Limb (tissue), 2 donors: ENCODE measurements around the gene PLXNA3.

Experiments used
- DNase-seq, 2 donors: peaks; one replicate each; pipeline ENCODE4 v3.0.0-alpha.2; 2016; ENCODE audit errors: extremely low spot score in 2 of 2

The PLXNA3 gene

GRCh38 chrX:154435171-154435733, 22.8 kb upstream of the PLXNA3 start:
- peak in 1 of 2 donors; percentile 13 for DNase-seq

GRCh38 chrX:154436374-154436982, 21.6 kb upstream of the PLXNA3 start:
- DNase-seq: peak in 1 of 2 donors; percentile 66

DNA sequence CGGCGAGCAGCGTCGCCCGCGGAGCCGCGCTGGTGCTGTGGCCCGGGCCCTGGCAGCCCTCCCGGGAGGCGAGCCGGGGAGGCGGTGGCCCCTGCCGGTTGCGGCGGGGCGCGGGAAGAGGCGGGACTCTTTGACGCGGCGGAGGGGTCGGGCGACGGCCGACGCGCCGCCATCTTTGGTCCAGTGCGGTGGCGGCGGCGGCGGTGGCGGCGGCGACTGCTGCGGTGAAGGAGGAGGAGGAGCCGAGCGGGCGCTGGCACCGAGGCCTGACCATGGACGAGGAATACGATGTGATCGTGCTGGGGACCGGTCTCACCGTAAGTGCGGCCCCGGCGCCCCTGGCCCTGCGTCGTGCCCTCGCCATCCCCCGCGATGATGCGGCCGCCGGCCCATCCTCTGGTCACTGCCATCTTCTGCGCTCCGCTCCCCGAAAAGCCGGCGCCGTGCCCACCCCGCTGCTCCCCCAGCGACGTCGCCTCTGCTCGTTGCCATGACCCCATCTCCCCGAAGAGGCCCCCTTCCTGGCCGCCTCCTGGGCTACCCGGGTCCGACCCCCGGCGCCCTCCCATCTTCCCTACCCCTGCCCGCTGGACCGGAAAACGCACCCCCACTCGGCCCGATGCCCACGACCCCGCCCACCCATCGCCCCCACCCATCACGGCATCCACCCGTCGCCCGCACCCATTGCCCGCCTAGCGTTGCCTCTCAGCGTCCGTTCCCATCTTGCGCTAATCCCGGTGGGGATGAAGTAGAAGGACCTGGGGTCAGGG, 20.9 kb upstream of the PLXNA3 start, which contains the start of gene GDI1:
TSS of gene GDI1 (plus strand) at position 172 of the 770 bp plus-strand sequence. CDS start at position 273, 101 bp downstream.
- peak in 1 of 2 donors; percentile 73 for DNase-seq

GRCh38 chrX:154437971-154438893, 19.8 kb upstream of the PLXNA3 start:
- DNase-seq: peak in 1 of 2 donors; percentile 18

GRCh38 chrX:154439841-154440240, 18.2 kb upstream of the PLXNA3 start:
- DNase-seq: no peak

DNA sequence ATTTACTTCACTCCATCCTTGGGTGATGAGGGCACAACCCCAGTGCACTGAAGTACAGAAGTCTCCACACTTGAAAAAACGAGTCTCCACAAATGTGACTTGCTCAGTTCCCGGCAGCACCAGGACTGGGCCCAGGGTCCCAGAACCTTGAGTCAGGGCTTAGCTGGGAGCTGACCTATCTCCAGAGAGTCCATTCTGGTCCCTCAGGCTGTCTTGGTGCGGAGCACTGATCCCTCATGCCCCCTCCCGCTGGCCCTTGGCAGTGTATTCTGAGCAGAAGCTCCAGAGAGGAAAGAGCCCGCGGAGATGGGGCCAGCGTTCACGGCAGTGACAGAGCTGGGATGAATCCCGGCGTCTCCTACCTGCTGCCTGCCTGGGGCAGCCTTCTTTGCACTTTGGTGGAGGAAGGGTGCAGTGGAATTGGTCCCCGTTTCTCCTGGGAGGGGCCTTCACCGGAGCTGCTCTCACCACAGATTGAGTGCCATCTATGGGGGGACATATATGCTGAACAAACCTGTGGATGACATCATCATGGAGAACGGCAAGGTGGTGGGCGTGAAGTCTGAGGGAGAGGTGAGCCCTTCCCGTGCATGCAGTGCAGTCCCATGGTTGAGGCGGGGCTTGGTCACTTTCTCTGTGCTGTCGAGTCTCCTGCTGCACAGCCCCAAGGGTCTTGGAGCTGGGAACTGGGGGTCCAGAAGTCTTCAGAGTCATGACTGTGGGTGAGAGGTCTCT, 17.3 kb upstream of the PLXNA3 start:
- DNase-seq: no peak

GRCh38 chrX:154441564-154441963, 16.5 kb upstream of the PLXNA3 start:
- DNase-seq: no peak

DNA sequence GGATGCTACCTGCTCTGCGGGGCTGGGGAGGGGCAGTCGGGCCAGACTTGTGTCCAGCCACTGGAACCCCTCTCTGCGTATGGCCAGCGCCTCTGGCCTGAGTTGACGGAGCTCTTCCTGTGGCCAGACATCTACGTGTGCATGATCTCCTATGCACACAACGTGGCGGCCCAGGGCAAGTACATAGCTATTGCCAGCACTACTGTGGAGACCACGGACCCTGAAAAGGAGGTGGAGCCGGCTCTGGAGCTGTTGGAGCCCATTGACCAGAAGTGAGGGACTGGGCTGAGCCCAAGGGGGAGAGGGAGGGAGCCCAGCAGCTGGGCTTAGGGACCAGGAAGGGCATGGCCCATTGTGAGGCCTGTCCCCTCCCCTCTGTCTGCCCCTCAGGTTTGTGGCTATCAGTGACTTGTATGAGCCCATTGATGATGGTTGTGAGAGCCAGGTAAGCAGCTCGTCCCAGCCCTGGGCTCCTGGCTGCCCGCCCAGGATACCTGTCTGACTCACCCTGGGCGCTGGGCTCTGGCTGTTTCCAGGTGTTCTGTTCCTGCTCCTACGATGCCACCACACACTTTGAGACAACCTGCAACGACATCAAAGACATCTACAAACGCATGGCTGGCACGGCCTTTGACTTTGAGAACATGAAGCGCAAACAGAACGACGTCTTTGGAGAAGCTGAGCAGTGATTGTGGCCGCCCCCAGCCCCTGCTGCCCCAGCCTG, 15.9 kb upstream of the PLXNA3 start:
- DNase-seq: no peak

DNA sequence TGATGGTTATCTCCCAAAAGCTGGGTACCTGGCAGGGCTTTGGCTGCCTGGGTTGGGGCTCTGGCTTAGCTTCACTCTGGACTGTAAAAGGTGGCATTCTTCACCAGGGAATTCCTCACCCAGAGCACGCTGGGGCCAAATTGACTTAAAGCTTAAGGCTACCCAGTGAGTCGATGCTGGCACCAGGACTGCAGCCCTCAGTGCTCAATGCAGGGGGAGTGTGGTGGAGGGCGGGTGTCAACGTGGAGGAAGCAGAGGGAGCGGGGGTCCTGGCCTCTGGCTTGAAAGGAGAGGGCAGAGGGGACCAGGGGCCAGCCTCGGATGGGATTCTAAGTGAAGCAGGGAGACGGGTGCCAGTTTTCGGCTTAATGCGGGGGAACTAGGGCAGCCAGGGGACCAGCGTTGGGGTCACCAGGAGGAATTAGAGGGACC, 14.6 kb upstream of the PLXNA3 start:
- no peak for DNase-seq

GRCh38 chrX:154443992-154444754, 13.9 kb upstream of the PLXNA3 start, which contains the start of gene FAM50A:
TSS of gene FAM50A (plus strand) at chrX:154444141. CDS start at chrX:154444236, 95 bp downstream.
- peak; percentile 67 to 82 for DNase-seq

DNA sequence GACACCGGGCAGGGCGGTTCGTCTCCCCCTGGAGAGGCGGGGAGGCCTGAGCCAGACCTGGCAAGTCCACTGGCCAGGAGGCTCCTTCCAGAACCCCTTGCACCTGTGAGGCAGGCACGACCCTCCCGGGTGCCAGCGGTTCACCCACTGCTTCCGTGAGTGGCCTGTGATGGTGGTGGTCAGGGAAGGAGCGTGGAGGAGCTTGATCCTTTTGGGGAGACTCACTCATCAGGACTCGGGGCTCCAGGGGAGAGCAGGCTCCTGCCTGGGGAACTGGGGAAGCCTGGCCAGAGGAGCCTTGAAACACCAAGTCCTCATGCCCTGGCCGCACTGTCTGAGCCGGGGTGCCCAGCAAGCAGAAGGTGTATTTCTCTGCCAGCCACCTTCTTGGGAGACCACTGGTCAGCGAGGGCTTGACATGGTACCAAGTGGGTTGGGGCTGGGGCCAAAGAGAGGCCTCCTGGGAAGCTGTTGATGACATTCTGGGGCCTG, 13.3 kb upstream of the PLXNA3 start:
- no peak for DNase-seq

- no peak for DNase-seq
Measured at GRCh38 chrX:154445776-154446175, 12.3 kb upstream of the PLXNA3 start.

GRCh38 chrX:154446430-154446829, 11.7 kb upstream of the PLXNA3 start:
- no peak for DNase-seq

GRCh38 chrX:154448484-154448883, 9.6 kb upstream of the PLXNA3 start:
- DNase-seq: no peak

- DNase-seq: no peak
Measured at GRCh38 chrX:154449618-154450017, 8.5 kb upstream of the PLXNA3 start.

DNA sequence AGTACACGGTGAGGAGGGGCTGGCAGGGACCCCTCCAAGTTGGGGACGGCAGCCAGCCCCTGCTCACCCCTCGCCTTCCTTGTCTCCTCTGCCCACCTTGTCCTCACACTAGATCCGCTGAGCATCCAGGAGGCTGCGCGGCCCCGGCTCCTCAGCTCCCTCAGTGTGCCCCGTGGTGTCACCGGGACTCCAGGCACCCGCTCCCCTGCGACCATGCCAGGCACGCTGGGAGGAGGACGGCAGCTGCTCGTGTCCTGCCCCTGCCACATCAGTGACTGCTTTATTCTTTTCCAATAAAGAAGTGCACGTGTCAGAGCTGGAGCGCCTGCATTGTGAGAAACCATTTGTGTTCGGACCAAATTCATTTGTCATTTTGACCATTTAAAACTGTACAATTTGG, 7.8 kb upstream of the PLXNA3 start:
- DNase-seq: no peak

DNA sequence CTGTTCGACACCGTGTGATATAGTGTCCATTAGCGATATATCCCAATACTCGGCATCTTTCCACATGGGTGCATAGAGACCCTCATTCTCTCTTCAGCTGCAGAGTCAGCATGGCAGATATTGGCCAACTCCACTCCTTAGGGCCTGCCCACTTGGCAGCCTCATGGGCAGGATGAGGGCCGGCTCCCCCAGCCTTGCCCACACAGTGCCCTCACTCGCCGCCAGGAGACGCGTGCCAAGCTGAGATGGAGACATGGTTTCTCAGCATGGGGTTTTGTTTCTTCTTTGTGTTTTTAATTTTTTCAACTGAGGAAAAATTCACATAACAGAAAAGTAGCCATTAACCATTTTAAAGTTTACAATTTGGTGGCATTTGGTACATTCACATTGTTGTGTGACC, 5.3 kb upstream of the PLXNA3 start:
- no peak for DNase-seq

DNA sequence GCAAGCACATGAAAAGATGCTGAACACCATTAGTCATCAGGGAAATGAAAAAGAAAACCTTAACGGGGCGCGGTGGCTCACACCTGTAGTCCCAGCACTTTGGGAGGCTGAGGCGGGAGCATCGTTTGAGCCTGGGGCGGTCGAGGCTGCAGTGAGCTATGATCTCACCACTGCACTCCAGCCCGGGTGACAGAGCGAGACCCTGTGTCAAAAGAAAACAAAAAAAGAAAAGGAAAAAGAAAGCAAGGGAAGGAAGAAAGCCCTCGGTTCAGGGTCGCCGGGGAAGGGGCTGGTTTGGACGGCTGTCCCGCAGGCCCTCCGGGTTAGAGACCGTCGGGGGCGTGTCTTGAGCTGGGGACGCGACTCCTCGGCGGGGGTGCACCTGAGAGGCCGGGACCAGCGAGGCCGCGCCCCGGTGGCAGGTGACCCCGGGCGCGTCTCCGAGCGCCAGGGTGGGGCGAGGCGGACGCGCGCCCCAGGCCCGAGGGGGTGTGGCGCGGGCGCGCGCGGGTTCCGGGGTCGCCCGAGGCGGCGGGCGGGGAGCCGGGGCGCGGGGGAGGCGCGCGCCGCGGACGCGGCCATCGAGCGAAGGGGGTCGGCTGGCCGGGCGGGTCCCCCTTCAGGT, 478 bp upstream of the PLXNA3 start:
- DNase-seq: no peak
